SK-N-SH (cell line): Measurements from ENCODE around the gene BCL7B. TPM values are rescaled to one million over a fixed set of nuclear protein-coding genes. Genes with fewer than 3 reads are reported as not detected.

Experiments used
- CTCF ChIA-PET: fragments of 300-600, 350-600 bp; formaldehyde crosslinking; extraction: SDS; loops from one replicate; lab custom pipeline; 2021; lab: Yijun Ruan, JAX
- POLR2A ChIA-PET: fragments of 350-600 bp; sonication (Branson Sonifier 250); formaldehyde crosslinking; extraction: SDS; loops from one replicate; lab custom pipeline; 2020; ENCODE audit warnings: antibody characterized with exemption, inconsistent platforms; lab: Yijun Ruan, JAX
- DNase-seq: peaks from one replicate; pipeline ENCODE4 v3.0.0; 2012
- H2AFZ ChIP-seq: fragments of 200-600 bp; sonication (generic); 2 replicates; pipeline ENCODE4 v1.8.1; 2016; ENCODE audit warnings: antibody characterized with exemption, mild to moderate bottlenecking, low read depth
- H3F3A ChIP-seq: fragments of 200-600 bp; sonication (generic); replicated peaks from 2 replicates; pipeline ENCODE3; 2016; ENCODE audit warnings: antibody characterized with exemption, mild to moderate bottlenecking; ENCODE audit not compliant: insufficient read depth
- H3K27ac ChIP-seq, 2 experiments: fragments of 200-500 bp in 1 of 2; fragments of 200-600 bp in 1 of 2; sonication (Bioruptor generic) in 1 of 2; sonication (generic), shearing (Covaris generic) in 1 of 2; 2 replicates each; pipeline versions ENCODE4 v1.5.1 to v1.6.1; 2014 to 2016; ENCODE audit warnings: low read depth in 2 of 2, inconsistent platforms in 1 of 2, low read length in 1 of 2, mild to moderate bottlenecking in 1 of 2, mixed read lengths in 1 of 2
- H3K27me3 ChIP-seq: fragments of 200-600 bp; sonication (generic), shearing (Covaris generic); 2 replicates; pipeline ENCODE4 v1.6.1; 2016; ENCODE audit warnings: mixed run types; ENCODE audit not compliant: insufficient read depth
- H3K36me3 ChIP-seq, 2 experiments: fragments of 200-500 bp in 1 of 2; fragments of 200-600 bp in 1 of 2; sonication (Bioruptor generic) in 1 of 2; sonication (generic) in 1 of 2; replicated peaks in 1 of 2; 2 replicates each; pipeline versions ENCODE3 to v1.5.1; 2014 to 2016; ENCODE audit warnings: low read length in 1 of 2, mild to moderate bottlenecking in 1 of 2; ENCODE audit not compliant: insufficient read depth in 2 of 2, control insufficient read depth in 1 of 2
- H3K4me1 ChIP-seq, 2 experiments: fragments of 200-500 bp in 1 of 2; fragments of 200-600 bp in 1 of 2; sonication (Bioruptor generic) in 1 of 2; sonication (generic), shearing (Covaris generic) in 1 of 2; 2 replicates each; pipeline versions ENCODE4 v1.5.1 to v1.6.1; 2014 to 2016; ENCODE audit warnings: low read depth in 1 of 2, low read length in 1 of 2, mixed run types in 1 of 2; ENCODE audit not compliant: insufficient read depth in 2 of 2, control insufficient read depth in 1 of 2
- H3K4me2 ChIP-seq: fragments of 200-600 bp; sonication (generic), shearing (Covaris generic); 2 replicates; pipeline ENCODE4 v1.6.1; 2017; ENCODE audit warnings: mixed run types
- H3K4me3 ChIP-seq, 2 experiments: fragments of 200-500 bp in 1 of 2; fragments of 200-600 bp in 1 of 2; sonication (Bioruptor generic) in 1 of 2; sonication (generic), shearing (Covaris generic) in 1 of 2; 2 replicates each; pipeline versions ENCODE4 v1.5.1 to v1.8.1; 2014 to 2016; ENCODE audit warnings: low read depth in 2 of 2, inconsistent platforms in 1 of 2, low read length in 1 of 2, mild to moderate bottlenecking in 1 of 2, mixed read lengths in 1 of 2, moderate library complexity in 1 of 2
- H3K79me2 ChIP-seq: fragments of 200-600 bp; sonication (generic); 2 replicates; pipeline ENCODE4 v1.8.1; 2017; ENCODE audit warnings: mild to moderate bottlenecking; ENCODE audit not compliant: insufficient read depth
- H3K9ac ChIP-seq: fragments of 200-600 bp; sonication (generic); 2 replicates; pipeline ENCODE4 v1.6.1; 2017; ENCODE audit warnings: mixed run types
- H3K9me2 ChIP-seq: fragments of 200-600 bp; sonication (generic); 2 replicates; pipeline ENCODE4 v1.6.1; 2017; ENCODE audit warnings: mixed run types
- H3K9me3 ChIP-seq: fragments of 200-600 bp; sonication (generic); 2 replicates; pipeline ENCODE4 v1.6.1; 2017; ENCODE audit warnings: mixed run types, mild to moderate bottlenecking, moderate library complexity
- H4K20me1 ChIP-seq: fragments of 200-600 bp; sonication (generic); 2 replicates; pipeline ENCODE4 v1.6.1; 2017; ENCODE audit warnings: mild to moderate bottlenecking, mixed run types; ENCODE audit not compliant: insufficient read depth
- CHD2 ChIP-seq: fragments of 150-350 bp; IDR thresholded peaks from 2 replicates; pipeline ENCODE4 v1.6.1; 2018; ENCODE audit warnings: low read length; ENCODE audit not compliant: partially characterized antibody
- CTCF ChIP-seq: fragments of 200-600 bp; sonication (generic); IDR thresholded peaks from 2 replicates; pipeline ENCODE4 v1.6.1; 2017; ENCODE audit warnings: antibody characterized with exemption, mild to moderate bottlenecking, moderate library complexity
- FOXM1 ChIP-seq: IDR thresholded peaks from 2 replicates; pipeline ENCODE4 v1.4.0; 2012; ENCODE audit warnings: low read depth, mild to moderate bottlenecking
- JUND ChIP-seq: IDR thresholded peaks from 2 replicates; pipeline ENCODE4 v1.4.0; 2012
- MXI1 ChIP-seq: IDR thresholded peaks from 2 replicates; pipeline ENCODE4 v1.6.1; 2012; ENCODE audit warnings: mild to moderate bottlenecking, low read depth, low read length, improper control_type of control experiment
- NRF1 ChIP-seq: IDR thresholded peaks from 2 replicates; pipeline ENCODE4 v1.6.1; 2012; ENCODE audit warnings: low read depth, mild to moderate bottlenecking, low read length
- RCOR1 ChIP-seq: fragments of 150-350 bp; IDR thresholded peaks from 2 replicates; pipeline ENCODE4 v1.6.1; 2017; ENCODE audit warnings: antibody characterized with exemption, low read length
- REST ChIP-seq: IDR thresholded peaks from 2 replicates; pipeline ENCODE4 v1.6.1; 2012; ENCODE audit warnings: mild to moderate bottlenecking, low read depth, low read length, moderate library complexity
- RFX5 ChIP-seq: IDR thresholded peaks from 2 replicates; pipeline ENCODE4 v1.6.1; 2012; ENCODE audit warnings: mild to moderate bottlenecking, improper control_type of control experiment, low read length
- SMC3 ChIP-seq: IDR thresholded peaks from 2 replicates; pipeline ENCODE4 v1.6.1; 2012; ENCODE audit warnings: low read depth, low read length, improper control_type of control experiment
- TAF1 ChIP-seq: IDR thresholded peaks from 2 replicates; pipeline ENCODE4 v1.6.1; 2012; ENCODE audit warnings: low read depth, mild to moderate bottlenecking, low read length, moderate library complexity, borderline replicate concordance
- TCF12 ChIP-seq: IDR thresholded peaks from 2 replicates; pipeline ENCODE4 v1.4.0; 2012
- TEAD4 ChIP-seq: IDR thresholded peaks from 2 replicates; pipeline ENCODE4 v1.4.0; 2012; ENCODE audit warnings: mild to moderate bottlenecking, borderline replicate concordance; ENCODE audit not compliant: insufficient read depth
- USF2 ChIP-seq: fragments of 150-350 bp; IDR thresholded peaks from 2 replicates; pipeline ENCODE4 v1.6.1; 2017; ENCODE audit warnings: antibody characterized with exemption, low read length, low read depth, borderline replicate concordance
- YY1 ChIP-seq: IDR thresholded peaks from 2 replicates; pipeline ENCODE4 v1.4.0; 2012; ENCODE audit warnings: low read depth, mild to moderate bottlenecking
- WGBS: methylation state at CpG from one replicate; pipeline ENCODE4 v1.1.6; 2017; ENCODE audit warnings: low lambda C conversion rate; 5-methylcytosine and 5-hydroxymethylcytosine counted together
- polyA plus RNA-seq, 3 experiments: library from polyadenylated mRNA; depleted of rRNA; stranded (reverse); fragments of >200 nt; gene quantifications; 2 replicates each; pipeline ENCODE4 v1.2.3, GENCODE V29; 2012
- small RNA-seq, 7 experiments: library from RNA; depleted of rRNA; stranded (forward); fragments of <200 nt; gene quantifications; one replicate each; pipeline ENCODE3, GENCODE V24; 2012

BCL7B gene
- polyA plus RNA-seq, 1 of the 3 experiments (the other 2 are of a cell fraction) = 114 TPM

GRCh38 chr7:73489976-73490375 is 67.5 kb downstream of the BCL7B start (continued):
- TF ChIP-seq REST (no peak), FOXM1 (no peak), USF2 (no peak), TEAD4 (no peak), TCF12 (no peak), CHD2 (no peak)

- 100% methylated on average over 1 of the region's 1 CpG for WGBS
- DNase-seq = no peak
- no peak for TF ChIP-seq TCF12
- TF ChIP-seq TEAD4 = no peak
- no peak for TF ChIP-seq FOXM1
- TF ChIP-seq RFX5 = no peak
- TF ChIP-seq RCOR1 = no peak
- no peak for TF ChIP-seq SMC3
- TF ChIP-seq JUND = no peak
- no peak for TF ChIP-seq MXI1
- no peak for TF ChIP-seq YY1
- no peak for TF ChIP-seq CTCF
- no peak for TF ChIP-seq TAF1
- no peak for TF ChIP-seq NRF1
Measured at GRCh38 chr7:73487486-73487885, 70.0 kb downstream of the BCL7B start.

More at GRCh38 chr7:73487486-73487885, 70.0 kb downstream of the BCL7B start:
- H3K9me3 ChIP-seq = no peaks in the 10 kb centered on the region
- no peaks in the 10 kb centered on the region for H3K27me3 ChIP-seq
- H3K27ac ChIP-seq = peak overlapping the region in 1 of 2 experiments; percentile 18; a peak in 1 of 4 replicates
- H3K4me1 ChIP-seq = peaks cover 3 to 7% of the 10 kb centered on the region in 2 experiments; a peak in 1 of 4 replicates
- no peak overlapping the region for H3K4me3 ChIP-seq
- H3K36me3 ChIP-seq = peaks cover 66 to 87% of the 10 kb centered on the region in 2 experiments
- peaks cover 18% of the 10 kb centered on the region for H4K20me1 ChIP-seq
- CTCF ChIA-PET = interaction anchor here (1.0 to 2.4 kb wide), 3 partner anchors 34 to 145 kb away, joined by 3 to 13 read pairs (median 3); no protein-coding TSS in a partner anchor
- no peaks in the 10 kb centered on the region for H3K9me2 ChIP-seq
- H3F3A ChIP-seq = peaks cover 23% of the 10 kb centered on the region
- H2AFZ ChIP-seq = no peak overlapping the region
- no peak overlapping the region for H3K9ac ChIP-seq
- peaks cover 98% of the 10 kb centered on the region for H3K79me2 ChIP-seq
- POLR2A ChIA-PET = no interaction called here
- H3K4me2 ChIP-seq = no peak overlapping the region

Small RNAs within 50 kb of the gene (small RNA-seq; reads per million reads assigned to genes)
- gene RNU6-1198P = 0 reads per million in 7 experiments

Other genes starting within 250 kb of the BCL7B start
- 59.2 and 60.0 TPM in 2 replicates for gene NSUN5, start 248.9 kb downstream of the BCL7B start, polyA plus RNA-seq (2012; rRNA removed)
- not detected in 2 replicates for gene TRIM50, start 229.6 kb downstream of the BCL7B start, polyA plus RNA-seq (2012; rRNA removed)
- not detected in 2 replicates for gene FKBP6, start 229.5 kb downstream of the BCL7B start, polyA plus RNA-seq (2012; rRNA removed)
- gene FZD9, start 123.9 kb downstream of the BCL7B start, polyA plus RNA-seq (2012; rRNA removed) = 1.4 and 1.8 TPM in 2 replicates
- 19.7 and 20.9 TPM in 2 replicates for gene BAZ1B, start 35.4 kb downstream of the BCL7B start, polyA plus RNA-seq (2012; rRNA removed)
- 45.5 and 63.6 TPM in 2 replicates for gene TBL2, start 20.9 kb upstream of the BCL7B start, polyA plus RNA-seq (2012; rRNA removed)
- gene MLXIPL, start 66.8 kb upstream of the BCL7B start, polyA plus RNA-seq (2012; rRNA removed) = 0.21 and 0.32 TPM in 2 replicates
- gene VPS37D, start 110.1 kb upstream of the BCL7B start, polyA plus RNA-seq (2012; rRNA removed) = 5.7 and 7.4 TPM in 2 replicates
- gene DNAJC30, start 125.8 kb upstream of the BCL7B start, polyA plus RNA-seq (2012; rRNA removed) = 10.6 and 11.0 TPM in 2 replicates
- gene BUD23, start 125.9 kb upstream of the BCL7B start, polyA plus RNA-seq (2012; rRNA removed) = 174 and 206 TPM in 2 replicates
- gene STX1A, start 162.0 kb upstream of the BCL7B start, polyA plus RNA-seq (2012; rRNA removed) = 81.2 and 91.1 TPM in 2 replicates
- gene ABHD11, start 181.1 kb upstream of the BCL7B start, polyA plus RNA-seq (2012; rRNA removed) = 29.9 and 33.7 TPM in 2 replicates
- 0.05 and 0.08 TPM in 2 replicates for gene CLDN3, start 212.6 kb upstream of the BCL7B start, polyA plus RNA-seq (2012; rRNA removed)